H9 (cell line): Measurements from ENCODE around the gene IMPDH1. TPM values are rescaled to one million over a fixed set of nuclear protein-coding genes. Genes with fewer than 3 reads are reported as not detected.

Source experiments
- DNase-seq: peaks from one replicate; pipeline ENCODE4 v3.0.0-alpha.2; 2017
- H2AFZ ChIP-seq: one replicate; pipeline ENCODE4 v1.6.1; 2013; ENCODE audit warnings: mild to moderate bottlenecking, low read length, control low read depth, moderate library complexity
- H2AK5ac ChIP-seq: 2 replicates; pipeline ENCODE4 v1.6.1; 2013; ENCODE audit warnings: low read length, control low read depth, mixed read lengths; ENCODE audit not compliant: insufficient read length
- H2BK120ac ChIP-seq: one replicate; pipeline ENCODE4 v1.6.1; 2013; ENCODE audit warnings: low read depth, mild to moderate bottlenecking, low read length, control low read depth, inconsistent platforms; ENCODE audit not compliant: poor library complexity, severe bottlenecking
- H2BK12ac ChIP-seq: 2 replicates; pipeline ENCODE4 v1.6.1; 2013; ENCODE audit warnings: low read length, control low read depth, mixed read lengths, low read depth; ENCODE audit not compliant: insufficient read length
- H2BK15ac ChIP-seq: 2 replicates; pipeline ENCODE4 v1.6.1; 2013; ENCODE audit warnings: low read depth, low read length, control low read depth
- H2BK20ac ChIP-seq: one replicate; pipeline ENCODE4 v1.6.1; 2013; ENCODE audit warnings: low read depth, mild to moderate bottlenecking, low read length, control low read depth, inconsistent platforms; ENCODE audit not compliant: poor library complexity, severe bottlenecking
- H2BK5ac ChIP-seq: 2 replicates; pipeline ENCODE4 v1.6.1; 2013; ENCODE audit warnings: low read length, control low read depth, mixed read lengths; ENCODE audit not compliant: insufficient read length
- H3K14ac ChIP-seq: 2 replicates; pipeline ENCODE4 v1.6.1; 2013; ENCODE audit warnings: low read length, control low read depth; ENCODE audit not compliant: insufficient read depth
- H3K18ac ChIP-seq: 2 replicates; pipeline ENCODE4 v1.6.1; 2013; ENCODE audit warnings: low read depth, mild to moderate bottlenecking, mixed read lengths, low read length, control low read depth; ENCODE audit not compliant: insufficient read length
- H3K23ac ChIP-seq: 2 replicates; pipeline ENCODE4 v1.6.1; 2013; ENCODE audit warnings: low read length, control low read depth, mixed read lengths, low read depth; ENCODE audit not compliant: insufficient read length
- H3K23me2 ChIP-seq: 2 replicates; pipeline ENCODE4 v1.6.1; 2013; ENCODE audit warnings: low read depth, mild to moderate bottlenecking, mixed read lengths, low read length, control low read depth; ENCODE audit not compliant: insufficient read length, poor library complexity, severe bottlenecking
- H3K27ac ChIP-seq: 2 replicates; pipeline ENCODE4 v1.5.1; 2013; ENCODE audit warnings: low read length, control low read depth, mixed read lengths, low read depth; ENCODE audit not compliant: insufficient read length
- H3K27me3 ChIP-seq: 2 replicates; pipeline ENCODE4 v1.6.1; 2013; ENCODE audit warnings: low read length, control low read depth, inconsistent platforms; ENCODE audit not compliant: insufficient read depth
- H3K4ac ChIP-seq: 2 replicates; pipeline ENCODE4 v1.6.1; 2013; ENCODE audit warnings: low read depth, mild to moderate bottlenecking, control low read depth, inconsistent platforms, low read length, moderate library complexity
- H3K4me1 ChIP-seq: 2 replicates; pipeline ENCODE4 v1.6.1; 2013; ENCODE audit warnings: low read length, control low read depth, inconsistent platforms; ENCODE audit not compliant: insufficient read depth
- H3K4me2 ChIP-seq: 2 replicates; pipeline ENCODE4 v1.6.1; 2013; ENCODE audit warnings: low read length, control low read depth, mixed read lengths; ENCODE audit not compliant: insufficient read length, insufficient read depth
- H3K56ac ChIP-seq: 2 replicates; pipeline ENCODE4 v1.6.1; 2013; ENCODE audit warnings: low read depth, mild to moderate bottlenecking, mixed read lengths, low read length, control low read depth; ENCODE audit not compliant: insufficient read length
- H3K79me1 ChIP-seq: 2 replicates; pipeline ENCODE4 v1.6.1; 2013; ENCODE audit warnings: low read depth, mild to moderate bottlenecking, moderate library complexity, low read length, control low read depth, inconsistent platforms; ENCODE audit not compliant: insufficient read depth, poor library complexity, severe bottlenecking
- H3K79me2 ChIP-seq: 2 replicates; pipeline ENCODE4 v1.6.1; 2013; ENCODE audit warnings: low read length, control low read depth, inconsistent platforms; ENCODE audit not compliant: insufficient read depth
- H3K9ac ChIP-seq: 2 replicates; pipeline ENCODE4 v1.6.1; 2013; ENCODE audit warnings: low read length, control low read depth, mixed read lengths; ENCODE audit not compliant: insufficient read length; ENCODE audit errors: extremely low read depth
- H3K9me3 ChIP-seq: one replicate; pipeline ENCODE4 v1.6.1; 2013; ENCODE audit warnings: low read depth, low read length, inconsistent platforms; ENCODE audit not compliant: control insufficient read depth
- H3T11ph ChIP-seq: one replicate; pipeline ENCODE4 v1.6.1; 2013; ENCODE audit warnings: mild to moderate bottlenecking, low read length, control low read depth, inconsistent platforms
- H4K20me1 ChIP-seq: one replicate; pipeline ENCODE4 v1.6.1; 2013; ENCODE audit not compliant: control insufficient read depth, insufficient read length, insufficient read depth
- H4K5ac ChIP-seq: 2 replicates; pipeline ENCODE4 v1.6.1; 2013; ENCODE audit warnings: low read depth, mild to moderate bottlenecking, mixed read lengths, low read length, control low read depth; ENCODE audit not compliant: insufficient read length
- H4K8ac ChIP-seq: replicated peaks from 2 replicates; pipeline ENCODE4 v1.6.1; 2013; ENCODE audit warnings: low read length, control low read depth, mixed read lengths, low read depth; ENCODE audit not compliant: insufficient read length
- H4K91ac ChIP-seq: 2 replicates; pipeline ENCODE4 v1.6.1; 2013; ENCODE audit warnings: low read depth, mild to moderate bottlenecking, moderate library complexity, mixed read lengths, low read length, control low read depth; ENCODE audit not compliant: insufficient read length
- H3K27ac Mint-ChIP-seq, 3 experiments: 2 replicates in 2 of 3; 3 replicates in 1 of 3; pipeline ENCODE4 v1.8.0; 2020 to 2021; ENCODE audit warnings: mixed read lengths in 3 of 3, mild to moderate bottlenecking in 1 of 3, moderate library complexity in 1 of 3
- H3K27me3 Mint-ChIP-seq: 2 replicates; pipeline ENCODE4 v1.8.0; 2021; ENCODE audit warnings: low read depth, mild to moderate bottlenecking, moderate library complexity, mixed read lengths
- H3K36me3 Mint-ChIP-seq, 3 experiments: 2 replicates in 2 of 3; 3 replicates in 1 of 3; pipeline ENCODE4 v1.8.0; 2020 to 2021; ENCODE audit warnings: low read depth in 3 of 3, mixed read lengths in 3 of 3; ENCODE audit not compliant: insufficient read depth in 1 of 3
- H3K4me1 Mint-ChIP-seq, 2 experiments: 2 replicates each; pipeline ENCODE4 v1.8.0; 2020; ENCODE audit warnings: mixed read lengths in 2 of 2
- H3K4me3 Mint-ChIP-seq, 2 experiments: 2 replicates in 1 of 2; 3 replicates in 1 of 2; pipeline ENCODE4 v1.8.0; 2020 to 2021; ENCODE audit warnings: mild to moderate bottlenecking in 2 of 2, mixed read lengths in 2 of 2, moderate library complexity in 1 of 2
- H3K9me3 Mint-ChIP-seq, 2 experiments: 2 replicates in 1 of 2; 3 replicates in 1 of 2; pipeline ENCODE4 v1.8.0; 2020; ENCODE audit warnings: mild to moderate bottlenecking in 2 of 2, mixed read lengths in 2 of 2, moderate library complexity in 1 of 2
- WGBS: extraction: QIAGEN DNeasy Blood & Tissue Kit; methylation state at CpG from one replicate; pipeline ENCODE4 v1.1.7; 2013; ENCODE audit warnings: missing lambda C conversion rate, low lambda C conversion rate, mixed read lengths; ENCODE audit not compliant: insufficient read length; ENCODE audit errors: extremely low coverage; 5-methylcytosine and 5-hydroxymethylcytosine counted together
- total RNA-seq: library from RNA; stranded (reverse); gene quantifications from 2 replicates; pipeline ENCODE4 v1.2.1, GENCODE V29; 2021
- TF ChIP-seq, protein P1 (sequence below): fragments of 200-600 bp; sonication (generic); conservative IDR thresholded peaks from 3 replicates; pipeline ENCODE4 v1.8.0; 2021; ENCODE audit warnings: antibody characterized with exemption, mild to moderate bottlenecking

Gene IMPDH1
- total RNA-seq, 1 experiment from 2014 or later, result 35.2 TPM

DNA sequence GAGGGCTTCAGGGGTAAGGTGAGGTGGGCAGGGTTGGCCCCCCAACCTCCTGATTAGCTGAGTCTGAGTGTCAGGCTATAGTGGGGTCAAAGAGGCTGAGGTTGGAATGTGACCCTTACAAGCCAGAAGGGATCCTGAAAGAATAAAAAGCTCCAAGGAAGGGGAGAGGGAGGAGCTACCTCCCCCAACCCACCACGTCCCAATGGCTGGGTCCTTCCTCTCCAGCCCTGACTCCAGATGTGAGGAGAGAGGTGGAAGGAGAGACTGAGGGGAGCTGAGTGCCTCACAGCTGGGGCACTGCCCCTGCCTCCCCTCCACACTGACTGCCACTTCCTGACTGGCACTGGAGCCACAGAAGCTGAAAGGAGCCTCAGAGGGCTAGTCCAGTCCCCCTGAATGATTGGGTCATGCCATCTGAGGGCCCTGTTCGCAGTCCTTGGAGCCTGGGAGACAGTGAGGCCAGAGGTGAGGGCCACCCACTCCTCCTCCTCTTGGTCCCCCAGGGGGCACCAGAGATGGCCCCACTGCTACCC lies 20.6 kb downstream of the IMPDH1 start:
- no peak for DNase-seq

More for the DNA sequence above, 20.6 kb downstream of the IMPDH1 start:
- peaks cover 29 to 31% of the 10 kb centered on the region in 2 experiments for H3K4me1 Mint-ChIP-seq
- Histone ChIP-seq H3K14ac (no peak overlapping the region), H2AFZ (no peak overlapping the region), H3K27me3 (no peaks in the 10 kb centered on the region; the same call in 1 of the 2 replicates), H3K79me1 (no peaks in the 10 kb centered on the region), H4K91ac (no peak overlapping the region), H4K5ac (no peak overlapping the region), H3K27ac (no peak overlapping the region), H3K23me2 (no peaks in the 10 kb centered on the region), H3K4ac (no peak overlapping the region), H3K9ac (no peak overlapping the region), H2BK120ac (no peak overlapping the region), H3K4me2 (no peak overlapping the region), H3K56ac (no peak overlapping the region), H3K9me3 (no peaks in the 10 kb centered on the region), H3K23ac (no peak overlapping the region), H2BK12ac (no peak overlapping the region), H3K79me2 (no peaks in the 10 kb centered on the region), H2AK5ac (no peak overlapping the region), H4K20me1 (peaks cover 2% of the 10 kb centered on the region), H3T11ph (no peak overlapping the region), H2BK20ac (no peak overlapping the region), H2BK5ac (no peak overlapping the region), H3K4me1 (no peaks in the 10 kb centered on the region), H4K8ac (no peak overlapping the region), H2BK15ac (no peak overlapping the region), H3K18ac (no peak overlapping the region)
- TF ChIP-seq, protein P1, sequence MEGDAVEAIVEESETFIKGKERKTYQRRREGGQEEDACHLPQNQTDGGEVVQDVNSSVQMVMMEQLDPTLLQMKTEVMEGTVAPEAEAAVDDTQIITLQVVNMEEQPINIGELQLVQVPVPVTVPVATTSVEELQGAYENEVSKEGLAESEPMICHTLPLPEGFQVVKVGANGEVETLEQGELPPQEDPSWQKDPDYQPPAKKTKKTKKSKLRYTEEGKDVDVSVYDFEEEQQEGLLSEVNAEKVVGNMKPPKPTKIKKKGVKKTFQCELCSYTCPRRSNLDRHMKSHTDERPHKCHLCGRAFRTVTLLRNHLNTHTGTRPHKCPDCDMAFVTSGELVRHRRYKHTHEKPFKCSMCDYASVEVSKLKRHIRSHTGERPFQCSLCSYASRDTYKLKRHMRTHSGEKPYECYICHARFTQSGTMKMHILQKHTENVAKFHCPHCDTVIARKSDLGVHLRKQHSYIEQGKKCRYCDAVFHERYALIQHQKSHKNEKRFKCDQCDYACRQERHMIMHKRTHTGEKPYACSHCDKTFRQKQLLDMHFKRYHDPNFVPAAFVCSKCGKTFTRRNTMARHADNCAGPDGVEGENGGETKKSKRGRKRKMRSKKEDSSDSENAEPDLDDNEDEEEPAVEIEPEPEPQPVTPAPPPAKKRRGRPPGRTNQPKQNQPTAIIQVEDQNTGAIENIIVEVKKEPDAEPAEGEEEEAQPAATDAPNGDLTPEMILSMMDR, result peak; percentile 20; the same call in 1 of the 3 replicates
- peaks cover 0 to 2% (median 0%) of the 10 kb centered on the region in 3 experiments; a peak in 3 of 7 replicates for H3K36me3 Mint-ChIP-seq
- no peaks in the 10 kb centered on the region for H3K9me3 Mint-ChIP-seq
- H3K4me3 Mint-ChIP-seq, result no peak overlapping the region
- H3K27me3 Mint-ChIP-seq, result peaks cover 21% of the 10 kb centered on the region
- no peak overlapping the region for H3K27ac Mint-ChIP-seq
- WGBS, result no CpG with 5 or more reads among the region's 2 CpGs
